HepG2 (cell line): ENCODE measurements around the gene MYL6. TPM values are rescaled to one million over a fixed set of nuclear protein-coding genes. Genes with fewer than 3 reads are reported as not detected.

Experiments
- ATAC-seq: fragments of 200-7000 bp; cut with Tn5 transposase; 3 replicates; pipeline ENCODE4 v1.9.1; 2020; ENCODE audit warnings: mild to moderate bottlenecking, moderate library complexity
- BruUV-seq: library from RNA; stranded (reverse); fragments of 400-500 nt; replicated peaks from 2 replicates; lab custom pipeline; 2021; lab: Mats Ljungman, UMichigan
- CTCF ChIA-PET: fragments of 300-600 bp; formaldehyde crosslinking; extraction: SDS; loops from one replicate; lab custom pipeline; 2021; ENCODE audit warnings: low total read pairs, inconsistent platforms, low intra/inter-chr PET ratio; lab: Yijun Ruan, JAX
- POLR2A ChIA-PET: fragments of 350-600 bp; sonication (Branson Sonifier 250); formaldehyde crosslinking; loops from one replicate; lab custom pipeline; 2020; ENCODE audit warnings: antibody characterized with exemption, inconsistent platforms; lab: Yijun Ruan, JAX
- DNase-seq: peaks from one replicate; pipeline ENCODE4 v3.0.0-alpha.2; 2015; ENCODE audit warnings: low spot score
- FAIRE-seq: peaks from 3 replicates; lab custom pipeline; 2011; peaks lifted over from hg19 to GRCh38; lab: Jason Lieb, UNC
- H2AFZ ChIP-seq: one replicate; pipeline ENCODE4 v1.6.1; 2011; ENCODE audit warnings: low read length, inconsistent platforms
- H3K27ac ChIP-seq: fragments of 300-600 bp; 3 replicates; pipeline ENCODE4 v1.8.0; 2011; ENCODE audit warnings: mixed run types, mild to moderate bottlenecking, mixed read lengths, low read length, inconsistent platforms; ENCODE audit not compliant: insufficient read depth; ENCODE audit errors: extremely low read length
- H3K27me3 ChIP-seq, 2 experiments: fragments of 200-600 bp in 1 of 2; 2 replicates in 1 of 2; 3 replicates in 1 of 2; pipeline versions ENCODE4 v1.6.0 to v1.8.0; 2011; ENCODE audit warnings: low read length in 2 of 2, mild to moderate bottlenecking in 2 of 2, moderate library complexity in 2 of 2, inconsistent platforms in 1 of 2; ENCODE audit not compliant: insufficient read depth in 2 of 2, control insufficient read depth in 1 of 2
- H3K36me3 ChIP-seq, 2 experiments: fragments of 200-600 bp in 1 of 2; replicated peaks in 1 of 2; 2 replicates in 1 of 2; 3 replicates in 1 of 2; pipeline versions ENCODE4 v1.5.1 to v1.8.0; 2011; ENCODE audit warnings: low read length in 2 of 2, inconsistent platforms in 1 of 2; ENCODE audit not compliant: insufficient read depth in 2 of 2, control insufficient read depth in 1 of 2
- H3K4me1 ChIP-seq: 2 replicates; pipeline ENCODE4 v1.5.1; 2012; ENCODE audit warnings: low read length, inconsistent platforms; ENCODE audit not compliant: insufficient read depth
- H3K4me2 ChIP-seq: 2 replicates; pipeline ENCODE4 v1.6.0; 2011; ENCODE audit warnings: low read depth, low read length, inconsistent platforms
- H3K4me3 ChIP-seq, 3 experiments: fragments of 200-600 bp in 1 of 3; sonication (generic), shearing (Covaris generic) in 1 of 3; replicated peaks in 1 of 3; 2 replicates each; pipeline ENCODE4 v1.5.1; 2011 to 2016; ENCODE audit warnings: low read length in 3 of 3, inconsistent platforms in 2 of 3, low read depth in 2 of 3, mild to moderate bottlenecking in 2 of 3, control low read depth in 1 of 3, mixed read lengths in 1 of 3; ENCODE audit not compliant: insufficient read depth in 1 of 3
- H3K79me2 ChIP-seq: one replicate; pipeline ENCODE4 v1.6.1; 2011; ENCODE audit warnings: low read length, inconsistent platforms; ENCODE audit not compliant: insufficient read depth
- H3K9ac ChIP-seq: 2 replicates; pipeline ENCODE4 v1.6.0; 2011; ENCODE audit warnings: mild to moderate bottlenecking, low read depth, low read length, inconsistent platforms; ENCODE audit not compliant: insufficient read depth
- H3K9me3 ChIP-seq: 2 replicates; pipeline ENCODE4 v1.5.1; 2012; ENCODE audit warnings: mild to moderate bottlenecking, low read length
- H4K20me1 ChIP-seq: 2 replicates; pipeline ENCODE4 v1.6.0; 2011; ENCODE audit warnings: inconsistent platforms, mild to moderate bottlenecking, low read length, moderate library complexity; ENCODE audit not compliant: insufficient read depth
- FOXP1 ChIP-seq, 2 experiments: fragments of 450-650 bp in 1 of 2; IDR thresholded peaks; 2 replicates each; pipeline ENCODE4 v1.6.1; 2017 to 2018; ENCODE audit warnings: antibody characterized with exemption in 1 of 2
- NONO ChIP-seq, 2 experiments: fragments of 450-650 bp in 1 of 2; sonication (generic) in 1 of 2; formaldehyde crosslinking in 1 of 2; IDR thresholded peaks in 1 of 2; conservative IDR thresholded peaks in 1 of 2; 2 replicates each; pipeline versions ENCODE4 v1.6.1 to v1.8.0; 2017 to 2022; ENCODE audit warnings: mild to moderate bottlenecking in 1 of 2, missing genetic modification reagents in 1 of 2, moderate library complexity in 1 of 2
- RORA ChIP-seq: sonication (generic); formaldehyde crosslinking; IDR thresholded peaks from 2 replicates; pipeline ENCODE4 v1.5.0; 2020; ENCODE audit warnings: mild to moderate bottlenecking, missing genetic modification reagents, moderate library complexity
- SP4 ChIP-seq: sonication (generic); formaldehyde crosslinking; IDR thresholded peaks from 2 replicates; pipeline ENCODE4 v1.8.1; 2023; ENCODE audit warnings: mild to moderate bottlenecking, missing genetic modification reagents
- ZSCAN25 ChIP-seq: sonication (generic); formaldehyde crosslinking; IDR thresholded peaks from 2 replicates; pipeline ENCODE4 v1.8.0; 2022; ENCODE audit warnings: mild to moderate bottlenecking, missing genetic modification reagents
- WGBS: methylation state at CpG from one replicate; pipeline ENCODE4 v1.1.6; 2017; ENCODE audit warnings: low lambda C conversion rate; 5-methylcytosine and 5-hydroxymethylcytosine counted together
- in situ Hi-C: cut with HindIII; loops from 2 replicates; pipeline ENCODE4 v1.10.0; 2017; ENCODE audit warnings: low pct_unique_long_range_greater_than_20kb; ENCODE audit not compliant: extremely low pct_ligation_motif_present
- intact Hi-C: fragments of 100-400 bp; cut with micrococcal nuclease; formaldehyde crosslinking; loops from one replicate; pipeline ENCODE4 v1.10.0; 2022; ENCODE audit not compliant: unreplicated experiment
- polyA plus RNA-seq, 8 experiments: library from polyadenylated mRNA; depleted of rRNA in 3 of 8; stranded (reverse) in 7 of 8; unstranded in 1 of 8; fragments of >200 nt; fragmentation: Illumina TruSeq in 4 of 8; extraction: Trizol in 4 of 8; gene quantifications; 2 replicates each; pipeline versions ENCODE4 v1.2.1 to v1.2.3, GENCODE V29; 2011 to 2016; ENCODE audit warnings: low read depth in 4 of 8, missing spikeins in 1 of 8, mixed read lengths in 1 of 8; ENCODE audit not compliant: insufficient read depth in 1 of 8
- total RNA-seq, 5 experiments: library from RNA; depleted of rRNA; stranded (reverse); fragments of >200 nt; fragmentation: Illumina TruSeq; extraction: Trizol; gene quantifications; 2 replicates each; pipeline ENCODE4 v1.2.3, GENCODE V29; 2016; ENCODE audit warnings: low read depth in 1 of 5
- TF ChIP-seq, protein P1 (sequence below): sonication (generic); formaldehyde crosslinking; IDR thresholded peaks from 2 replicates; pipeline ENCODE4 v1.9.0; 2021; ENCODE audit warnings: mild to moderate bottlenecking, missing genetic modification reagents
- TF ChIP-seq, protein P2 (sequence below), 2 experiments: fragments of 450-650 bp in 1 of 2; sonication (generic) in 1 of 2; formaldehyde crosslinking; IDR thresholded peaks; 2 replicates each; pipeline versions ENCODE4 v1.5.0 to v1.8.0; 2020 to 2022; ENCODE audit warnings: mild to moderate bottlenecking in 1 of 2, missing genetic modification reagents in 1 of 2

The MYL6 gene
- total and polyA plus RNA-seq, 2 of the 13 experiments (the other 11 are each of a cell fraction or from before 2014, with no cell fraction given) = 1,127 to 1,192 TPM

DNA sequence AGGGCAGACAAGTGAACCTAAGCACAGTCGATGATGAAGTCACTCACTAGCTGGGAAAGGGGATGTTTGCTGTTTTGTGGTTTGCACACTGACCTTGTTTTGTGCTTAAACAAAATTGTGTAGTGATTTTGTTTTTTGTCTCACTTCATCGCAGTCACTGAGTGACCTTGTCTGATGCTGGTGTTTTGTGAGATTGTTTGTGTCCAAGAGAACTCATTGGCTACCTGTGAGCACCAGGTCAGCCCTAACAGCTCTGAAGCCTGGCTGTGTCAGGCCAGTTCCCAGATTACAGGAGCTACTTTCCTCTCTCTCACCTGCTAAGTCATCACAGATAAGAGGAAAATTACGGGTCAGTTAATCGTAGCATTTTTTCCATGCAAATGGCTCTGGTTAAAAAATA lies 34.0 kb upstream of the MYL6 start (continued):
- TF ChIP-seq, protein P1, sequence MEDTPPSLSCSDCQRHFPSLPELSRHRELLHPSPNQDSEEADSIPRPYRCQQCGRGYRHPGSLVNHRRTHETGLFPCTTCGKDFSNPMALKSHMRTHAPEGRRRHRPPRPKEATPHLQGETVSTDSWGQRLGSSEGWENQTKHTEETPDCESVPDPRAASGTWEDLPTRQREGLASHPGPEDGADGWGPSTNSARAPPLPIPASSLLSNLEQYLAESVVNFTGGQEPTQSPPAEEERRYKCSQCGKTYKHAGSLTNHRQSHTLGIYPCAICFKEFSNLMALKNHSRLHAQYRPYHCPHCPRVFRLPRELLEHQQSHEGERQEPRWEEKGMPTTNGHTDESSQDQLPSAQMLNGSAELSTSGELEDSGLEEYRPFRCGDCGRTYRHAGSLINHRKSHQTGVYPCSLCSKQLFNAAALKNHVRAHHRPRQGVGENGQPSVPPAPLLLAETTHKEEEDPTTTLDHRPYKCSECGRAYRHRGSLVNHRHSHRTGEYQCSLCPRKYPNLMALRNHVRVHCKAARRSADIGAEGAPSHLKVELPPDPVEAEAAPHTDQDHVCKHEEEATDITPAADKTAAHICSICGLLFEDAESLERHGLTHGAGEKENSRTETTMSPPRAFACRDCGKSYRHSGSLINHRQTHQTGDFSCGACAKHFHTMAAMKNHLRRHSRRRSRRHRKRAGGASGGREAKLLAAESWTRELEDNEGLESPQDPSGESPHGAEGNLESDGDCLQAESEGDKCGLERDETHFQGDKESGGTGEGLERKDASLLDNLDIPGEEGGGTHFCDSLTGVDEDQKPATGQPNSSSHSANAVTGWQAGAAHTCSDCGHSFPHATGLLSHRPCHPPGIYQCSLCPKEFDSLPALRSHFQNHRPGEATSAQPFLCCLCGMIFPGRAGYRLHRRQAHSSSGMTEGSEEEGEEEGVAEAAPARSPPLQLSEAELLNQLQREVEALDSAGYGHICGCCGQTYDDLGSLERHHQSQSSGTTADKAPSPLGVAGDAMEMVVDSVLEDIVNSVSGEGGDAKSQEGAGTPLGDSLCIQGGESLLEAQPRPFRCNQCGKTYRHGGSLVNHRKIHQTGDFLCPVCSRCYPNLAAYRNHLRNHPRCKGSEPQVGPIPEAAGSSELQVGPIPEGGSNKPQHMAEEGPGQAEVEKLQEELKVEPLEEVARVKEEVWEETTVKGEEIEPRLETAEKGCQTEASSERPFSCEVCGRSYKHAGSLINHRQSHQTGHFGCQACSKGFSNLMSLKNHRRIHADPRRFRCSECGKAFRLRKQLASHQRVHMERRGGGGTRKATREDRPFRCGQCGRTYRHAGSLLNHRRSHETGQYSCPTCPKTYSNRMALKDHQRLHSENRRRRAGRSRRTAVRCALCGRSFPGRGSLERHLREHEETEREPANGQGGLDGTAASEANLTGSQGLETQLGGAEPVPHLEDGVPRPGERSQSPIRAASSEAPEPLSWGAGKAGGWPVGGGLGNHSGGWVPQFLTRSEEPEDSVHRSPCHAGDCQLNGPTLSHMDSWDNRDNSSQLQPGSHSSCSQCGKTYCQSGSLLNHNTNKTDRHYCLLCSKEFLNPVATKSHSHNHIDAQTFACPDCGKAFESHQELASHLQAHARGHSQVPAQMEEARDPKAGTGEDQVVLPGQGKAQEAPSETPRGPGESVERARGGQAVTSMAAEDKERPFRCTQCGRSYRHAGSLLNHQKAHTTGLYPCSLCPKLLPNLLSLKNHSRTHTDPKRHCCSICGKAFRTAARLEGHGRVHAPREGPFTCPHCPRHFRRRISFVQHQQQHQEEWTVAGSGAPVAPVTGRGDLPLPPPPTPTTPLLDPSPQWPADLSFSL (CRISPR knock-in tag) = peak; percentile 87
- TF ChIP-seq FOXP1 (IDR thresholded peaks at IDR 0.05) (no peak), FOXP1 (CRISPR knock-in tag; IDR thresholded peaks at IDR 0.05) (peak; percentile 24; the same call in 1 of the 2 replicates)

DNA sequence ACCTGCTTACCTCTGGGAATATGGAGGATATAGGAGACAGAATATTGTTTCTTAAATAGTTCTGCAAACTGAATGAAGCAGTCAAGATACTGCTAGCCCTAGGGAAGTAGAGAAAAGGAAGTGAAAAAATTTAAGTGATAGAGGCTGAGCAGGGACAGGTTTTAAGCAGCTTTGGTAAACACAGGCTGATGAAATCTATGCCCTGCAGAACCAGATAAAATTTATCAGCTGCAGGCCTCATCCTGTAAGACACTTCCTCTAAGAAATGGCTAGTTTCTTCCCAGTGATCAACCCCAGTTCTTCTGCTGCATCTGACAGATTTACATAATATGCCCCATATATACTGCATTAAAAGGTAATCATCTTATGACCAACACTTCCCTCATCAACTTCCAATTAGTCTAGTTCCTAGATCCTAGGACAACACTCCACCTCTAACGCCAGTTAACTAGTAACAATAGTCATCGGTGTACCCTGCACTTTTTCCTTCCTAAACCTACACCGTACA lies 31.4 kb upstream of the MYL6 start:
- DNase-seq (no peak), FAIRE-seq (no peak), ATAC-seq (no peak)
- CTCF ChIA-PET = interaction anchor here (1.2 to 4.2 kb wide), 3 partner anchors 25 to 96 kb away, joined by 3 to 24 read pairs (median 5); partner anchors contain the start of genes MYL6B and SMARCC2
- in situ Hi-C loops (loop anchor here (5.0 kb wide), 1 partner anchor 61 kb away; the partner anchor contains the start of gene SMARCC2), intact Hi-C loops (loop anchor here (1.0 to 2.0 kb wide), 3 partner anchors 25 to 62 kb away; partner anchors contain the start of genes MYL6 and SMARCC2)
- no TSS peak for BruUV-seq
- H3K27me3 ChIP-seq = no peaks in the 10 kb centered on the region
- H3K79me2 ChIP-seq = peaks cover 17% of the 10 kb centered on the region
- no peaks in the 10 kb centered on the region for H4K20me1 ChIP-seq
- peaks cover 6 to 16% of the 10 kb centered on the region in 2 experiments for H3K36me3 ChIP-seq
- POLR2A ChIA-PET = interaction anchor here (0.9 to 3.8 kb wide), 8 partner anchors 8 to 63 kb away, joined by 3 to 58 read pairs (median 18); partner anchors contain the start of genes MYL6, MYL6B, RPL41 and SMARCC2
- peak overlapping the region; percentile 78; the same call in 1 of the 2 replicates for H3K9ac ChIP-seq
- H3K4me1 ChIP-seq = peaks cover 74% of the 10 kb centered on the region
- TF ChIP-seq ZSCAN25 (CRISPR knock-in tag) = 0 out of 2 replicates have a peak, but pooled peaks have one; percentile 8
- no peak for TF ChIP-seq NONO (IDR thresholded peaks at IDR 0.05)
- TF ChIP-seq NONO (CRISPR knock-in tag; conservative IDR thresholded peaks at IDR 0.05) = 0 out of 2 replicates have a peak, but pooled peaks have one; percentile 14
- TF ChIP-seq, protein P2, sequence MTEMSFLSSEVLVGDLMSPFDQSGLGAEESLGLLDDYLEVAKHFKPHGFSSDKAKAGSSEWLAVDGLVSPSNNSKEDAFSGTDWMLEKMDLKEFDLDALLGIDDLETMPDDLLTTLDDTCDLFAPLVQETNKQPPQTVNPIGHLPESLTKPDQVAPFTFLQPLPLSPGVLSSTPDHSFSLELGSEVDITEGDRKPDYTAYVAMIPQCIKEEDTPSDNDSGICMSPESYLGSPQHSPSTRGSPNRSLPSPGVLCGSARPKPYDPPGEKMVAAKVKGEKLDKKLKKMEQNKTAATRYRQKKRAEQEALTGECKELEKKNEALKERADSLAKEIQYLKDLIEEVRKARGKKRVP (CRISPR knock-in tag; IDR thresholded peaks at IDR 0.05) = 0 out of 4 replicates have a peak, but pooled peaks of 1 of the 2 experiments have one; percentile 23
- TF ChIP-seq SP4 = 0 out of 2 replicates have a peak, but pooled peaks have one; percentile 8
- TF ChIP-seq RORA = no peak
- TF ChIP-seq, all 625 proteins: peak for 4
- WGBS = 21% methylated on average over 3 of the region's 3 CpGs
- H3K4me2 ChIP-seq = peak overlapping the region; percentile 87
- H3K27ac ChIP-seq = peak overlapping the region; percentile 65
- H3K4me3 ChIP-seq = peak overlapping the region; percentile 52 to 89 (median 61); a peak in 5 of 6 replicates
- H3K9me3 ChIP-seq = no peaks in the 10 kb centered on the region
- H2AFZ ChIP-seq = no peak overlapping the region
